NCI-H2081 treated with DMSO at 0.1 percent for 48 hours (cell line): ENCODE measurements around the gene TWIST2.

Source experiments
- DNase-seq: peaks from one replicate; lab custom pipeline; 2025; lab: John Stamatoyannopoulos, UW

TWIST2 gene

GRCh38 chr2:238956676-238957075 is 108.8 kb downstream of the TWIST2 start:
- DNase-seq: no peak
